ENCODE measurements around the gene ERG28.

The ERG28 gene

DNA sequence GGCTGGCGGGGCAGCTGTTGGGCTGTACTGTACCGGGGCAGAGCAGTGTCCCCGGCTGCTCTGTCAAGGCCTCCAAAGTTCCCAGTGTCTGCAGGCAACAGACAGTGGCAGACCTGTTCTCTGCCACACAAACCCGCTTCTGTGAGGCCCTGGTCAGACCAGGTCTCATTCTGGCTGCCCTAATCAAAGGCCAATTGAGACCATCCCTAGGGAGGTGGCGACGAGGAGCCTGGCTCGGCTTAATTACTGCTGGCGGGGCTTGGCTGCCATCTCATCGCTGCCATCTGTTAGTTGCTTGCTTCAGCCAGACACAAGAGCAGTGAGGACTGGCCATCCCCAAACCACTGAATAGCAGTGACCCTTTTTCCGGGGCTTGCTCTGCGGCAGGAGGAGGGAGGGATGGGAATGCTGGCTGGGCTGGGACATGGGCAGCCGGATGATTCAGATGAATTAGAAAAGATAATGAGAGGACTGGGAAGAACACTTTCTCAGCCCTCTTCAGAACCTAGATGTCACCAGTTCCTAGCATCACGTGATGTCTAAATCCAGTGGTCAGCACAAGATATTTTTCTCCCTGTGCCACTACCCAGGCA, 24.5 kb downstream of the ERG28 start:
- H3K4me3 ChIP-seq, result no peak overlapping the region
- H3K4me1 ChIP-seq, result no peaks in the 10 kb centered on the region
- peaks cover 0 to 79% (median 0%) of the 10 kb centered on the region in 11 experiments; a peak in 4 of 22 replicates for H3K36me3 ChIP-seq
- no peak for TF ChIP-seq Cebpa-rat (IDR thresholded peaks at IDR 0.05)
- no peaks in the 10 kb centered on the region for H3K9me3 ChIP-seq (replicated peaks in 1 of 11)
- no peak overlapping the region for H3K9ac ChIP-seq
- no peaks in the 10 kb centered on the region for H3K27me3 ChIP-seq
- no peak overlapping the region for H3K4me2 ChIP-seq
- H3K27ac ChIP-seq, result no peak overlapping the region
- H4K20me1 ChIP-seq, result no peaks in the 10 kb centered on the region; a peak in 2 of 22 replicates

DNA sequence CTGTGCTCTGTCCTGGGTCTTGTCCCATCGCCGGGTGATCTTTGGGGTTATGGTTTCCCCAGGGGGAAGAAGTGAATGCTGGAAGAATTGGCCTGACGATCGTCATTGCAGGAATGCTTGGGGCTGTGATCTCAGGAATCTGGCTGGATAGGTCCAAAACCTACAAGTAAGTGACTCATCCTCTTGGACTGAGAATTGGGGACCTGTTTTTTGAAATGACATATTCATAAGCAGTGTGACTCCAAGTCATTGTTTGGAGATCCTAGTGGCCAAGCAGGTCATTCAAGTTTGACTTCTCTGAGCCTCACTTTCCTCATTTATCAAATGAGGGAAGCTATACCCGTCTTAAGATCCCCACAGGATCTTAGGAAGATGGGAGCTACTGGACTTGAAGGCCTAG, 25.8 kb downstream of the ERG28 start:
- Histone ChIP-seq H3K9me3 (replicated peaks in 1 of 11) (no peaks in the 10 kb centered on the region), H3K4me1 (no peaks in the 10 kb centered on the region), H3K27me3 (no peaks in the 10 kb centered on the region), H3K9ac (no peak overlapping the region), H3K27ac (no peak overlapping the region), H3K36me3 (peaks cover 0 to 71% (median 0%) of the 10 kb centered on the region in 11 experiments; a peak in 4 of 22 replicates), H3K4me3 (no peak overlapping the region), H3K4me2 (no peak overlapping the region), H4K20me1 (peaks cover 0 to 2% (median 0%) of the 10 kb centered on the region in 11 experiments; a peak in 2 of 22 replicates)
- TF ChIP-seq Cebpa-rat (IDR thresholded peaks at IDR 0.05), result no peak

- Histone ChIP-seq H3K4me1 (no peaks in the 10 kb centered on the region), H3K36me3 (peaks cover 0 to 56% (median 0%) of the 10 kb centered on the region in 11 experiments; a peak in 4 of 22 replicates), H3K9ac (no peak overlapping the region), H3K4me2 (no peak overlapping the region), H3K4me3 (no peak overlapping the region), H3K27me3 (no peaks in the 10 kb centered on the region), H4K20me1 (peaks cover 0 to 6% (median 0%) of the 10 kb centered on the region in 11 experiments; a peak in 2 of 22 replicates), H3K9me3 (replicated peaks in 1 of 11) (no peaks in the 10 kb centered on the region), H3K27ac (no peak overlapping the region)
- TF ChIP-seq Cebpa-rat (IDR thresholded peaks at IDR 0.05), result no peak
These were observed 29.2 kb downstream of the ERG28 start for GRCh38 chr14:75631453-75631831.

- H3K9me3 ChIP-seq (replicated peaks in 1 of 11), result no peaks in the 10 kb centered on the region
- no peaks in the 10 kb centered on the region for H3K4me1 ChIP-seq
- H3K27me3 ChIP-seq, result no peaks in the 10 kb centered on the region
- TF ChIP-seq Cebpa-rat (IDR thresholded peaks at IDR 0.05), result no peak
- peaks cover 0 to 52% (median 0%) of the 10 kb centered on the region in 11 experiments; a peak in 4 of 22 replicates for H3K36me3 ChIP-seq
- peaks cover 0 to 6% (median 0%) of the 10 kb centered on the region in 11 experiments; a peak in 2 of 22 replicates for H4K20me1 ChIP-seq
- no peak overlapping the region for H3K27ac ChIP-seq
- H3K9ac ChIP-seq, result no peak overlapping the region
- no peak overlapping the region for H3K4me2 ChIP-seq
- no peak overlapping the region for H3K4me3 ChIP-seq
These were observed 29.8 kb downstream of the ERG28 start for GRCh38 chr14:75630695-75631452.

DNA sequence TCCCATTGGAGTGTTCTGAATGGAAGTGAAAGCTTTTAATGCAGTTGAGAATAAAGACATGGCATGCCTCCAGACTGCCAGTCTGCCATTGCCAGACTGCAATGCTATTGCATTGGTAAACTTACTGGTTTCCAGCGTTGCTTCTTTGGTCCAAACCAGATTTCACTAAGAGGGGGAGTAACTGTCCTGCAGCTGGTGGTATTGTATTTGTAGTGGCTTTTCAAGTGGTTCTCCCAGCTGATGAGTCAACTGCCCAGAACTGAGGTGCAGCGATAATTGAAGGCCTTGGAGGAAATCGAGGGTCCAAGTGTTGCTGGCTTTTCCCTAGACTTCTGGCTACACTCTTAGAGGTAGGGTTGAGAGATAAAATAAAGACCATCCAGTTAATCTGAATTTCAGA, 31.9 kb downstream of the ERG28 start:
- peaks cover 0 to 46% (median 0%) of the 10 kb centered on the region in 11 experiments; a peak in 3 of 22 replicates for H3K36me3 ChIP-seq
- no peak overlapping the region for H3K9ac ChIP-seq
- TF ChIP-seq Cebpa-rat (IDR thresholded peaks at IDR 0.05), result no peak
- H4K20me1 ChIP-seq, result peaks cover 0 to 6% (median 0%) of the 10 kb centered on the region in 11 experiments; a peak in 2 of 22 replicates
- H3K4me3 ChIP-seq, result no peak overlapping the region
- H3K27ac ChIP-seq, result no peak overlapping the region
- no peaks in the 10 kb centered on the region for H3K9me3 ChIP-seq (replicated peaks in 1 of 11)
- H3K4me1 ChIP-seq, result peaks cover 0 to 7% (median 3%) of the 10 kb centered on the region in 10 experiments; a peak in 16 of 20 replicates
- no peak overlapping the region for H3K4me2 ChIP-seq
- H3K27me3 ChIP-seq, result no peaks in the 10 kb centered on the region

- no peak overlapping the region for H3K4me2 ChIP-seq
- H3K9me3 ChIP-seq (replicated peaks in 1 of 11), result no peaks in the 10 kb centered on the region
- peaks cover 0 to 32% (median 0%) of the 10 kb centered on the region in 11 experiments; a peak in 2 of 22 replicates for H3K36me3 ChIP-seq
- H4K20me1 ChIP-seq, result peaks cover 0 to 6% (median 0%) of the 10 kb centered on the region in 11 experiments; a peak in 2 of 22 replicates
- no peak for TF ChIP-seq Cebpa-rat (IDR thresholded peaks at IDR 0.05)
- peaks cover 0 to 10% (median 8%) of the 10 kb centered on the region in 10 experiments; a peak in 16 of 20 replicates for H3K4me1 ChIP-seq
- no peaks in the 10 kb centered on the region for H3K27me3 ChIP-seq
- H3K27ac ChIP-seq, result no peak overlapping the region
- H3K9ac ChIP-seq, result no peak overlapping the region
- no peak overlapping the region for H3K4me3 ChIP-seq
These were observed 33.3 kb downstream of the ERG28 start for GRCh38 chr14:75627406-75627805.

- peaks cover 0 to 35% (median 0%) of the 10 kb centered on the region in 11 experiments; a peak in 3 of 22 replicates for H3K36me3 ChIP-seq
- H3K9ac ChIP-seq, result no peak overlapping the region
- H3K27ac ChIP-seq, result no peak overlapping the region
- no peak overlapping the region for H3K4me2 ChIP-seq
- peaks cover 0 to 6% (median 0%) of the 10 kb centered on the region in 11 experiments; a peak in 2 of 22 replicates for H4K20me1 ChIP-seq
- peaks cover 0 to 10% (median 8%) of the 10 kb centered on the region in 10 experiments; a peak in 16 of 20 replicates for H3K4me1 ChIP-seq
- no peak overlapping the region for H3K4me3 ChIP-seq
- no peak for TF ChIP-seq Cebpa-rat (IDR thresholded peaks at IDR 0.05)
- H3K9me3 ChIP-seq (replicated peaks in 1 of 11), result no peaks in the 10 kb centered on the region
- no peaks in the 10 kb centered on the region for H3K27me3 ChIP-seq
These were observed 33.8 kb downstream of the ERG28 start for GRCh38 chr14:75626863-75627262.

DNA sequence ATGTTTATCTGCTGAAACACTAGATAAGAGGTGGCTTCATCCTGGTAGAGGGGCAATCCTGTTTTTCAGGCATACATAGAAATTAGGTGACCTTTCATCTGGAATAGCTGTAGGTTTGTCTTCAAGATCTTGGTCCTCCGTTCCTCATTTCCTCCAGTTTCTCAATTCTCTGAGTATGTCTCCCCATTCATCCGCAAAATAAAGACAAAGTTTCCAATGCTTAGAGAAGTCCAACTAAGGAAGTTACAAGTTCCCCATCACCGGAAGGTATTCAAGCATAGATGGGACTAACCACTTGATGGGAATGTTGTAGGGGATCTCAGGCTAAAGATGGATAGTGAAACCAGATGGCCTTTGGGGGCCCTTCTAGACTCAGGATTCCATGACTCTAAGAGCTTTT, 34.3 kb downstream of the ERG28 start:
- no peaks in the 10 kb centered on the region for H3K27me3 ChIP-seq
- H3K36me3 ChIP-seq, result peaks cover 0 to 30% (median 0%) of the 10 kb centered on the region in 11 experiments; a peak in 3 of 22 replicates
- H3K4me2 ChIP-seq, result no peak overlapping the region
- H3K4me3 ChIP-seq, result no peak overlapping the region
- no peak overlapping the region for H3K9ac ChIP-seq
- peaks cover 0 to 10% (median 8%) of the 10 kb centered on the region in 10 experiments; a peak in 16 of 20 replicates for H3K4me1 ChIP-seq
- H3K27ac ChIP-seq, result no peak overlapping the region
- no peaks in the 10 kb centered on the region for H3K9me3 ChIP-seq (replicated peaks in 1 of 11)
- peaks cover 0 to 6% (median 0%) of the 10 kb centered on the region in 11 experiments; a peak in 2 of 22 replicates for H4K20me1 ChIP-seq
- no peak for TF ChIP-seq Cebpa-rat (IDR thresholded peaks at IDR 0.05)

GRCh38 chr14:75625034-75625433, 35.6 kb downstream of the ERG28 start:
- H3K4me1 ChIP-seq, result peaks cover 0 to 16% (median 8%) of the 10 kb centered on the region in 10 experiments; a peak in 16 of 20 replicates
- H3K36me3 ChIP-seq, result peaks cover 0 to 30% (median 0%) of the 10 kb centered on the region in 11 experiments; a peak in 2 of 22 replicates
- no peak overlapping the region for H3K9ac ChIP-seq

More at GRCh38 chr14:75625034-75625433, 35.6 kb downstream of the ERG28 start:
- Histone ChIP-seq H3K27me3 (no peaks in the 10 kb centered on the region), H3K9me3 (replicated peaks in 1 of 11) (no peaks in the 10 kb centered on the region), H3K4me2 (no peak overlapping the region), H3K27ac (no peak overlapping the region), H4K20me1 (peaks cover 0 to 6% (median 0%) of the 10 kb centered on the region in 11 experiments; a peak in 1 of 22 replicates), H3K4me3 (no peak overlapping the region)
- no peak for TF ChIP-seq Cebpa-rat (IDR thresholded peaks at IDR 0.05)
